NT2/D1 (cell line): ENCODE data around the gene ANAPC10.

Source experiments
- SUZ12 ChIP-seq: IDR thresholded peaks from 2 replicates; pipeline ENCODE4 v1.6.1; 2011; ENCODE audit not compliant: insufficient read length, insufficient read depth; ENCODE audit errors: extremely low read depth
- ZNF274 ChIP-seq: IDR thresholded peaks from 2 replicates; pipeline ENCODE4 v1.6.1; 2011; ENCODE audit warnings: mild to moderate bottlenecking, low read depth, low read length

GRCh38 chr4:145075742-145076468 lies 22.1 kb downstream of the ANAPC10 start:
- TF ChIP-seq ZNF274 (no peak), SUZ12 (no peak)
